NCI-H187 (cell line): ENCODE measurements around the gene CPT1A.

Experiments
- DNase-seq, 2 experiments: peaks; one replicate each; lab custom pipeline; 2025; lab: John Stamatoyannopoulos, UW

Gene CPT1A

DNA sequence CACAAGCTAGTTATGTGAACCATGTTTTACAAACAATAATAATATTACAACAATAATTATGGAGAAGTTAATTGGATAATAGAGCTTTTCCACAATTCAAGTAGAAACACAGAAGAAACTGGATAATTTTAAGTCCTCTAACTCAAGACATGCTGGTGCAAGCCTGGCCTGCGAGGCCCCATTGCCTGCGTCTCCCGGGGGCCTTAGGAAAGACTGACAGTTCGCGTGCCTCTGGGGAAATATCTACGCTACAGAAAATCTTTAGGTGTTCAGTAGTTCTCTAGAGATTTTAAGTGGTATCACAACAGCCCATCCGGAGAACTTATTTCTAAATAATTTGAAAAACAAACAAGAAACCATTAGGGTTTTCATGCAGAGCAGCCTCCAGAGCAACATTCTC is 134.2 kb downstream of the CPT1A start:
- DNase-seq, result no peak

GRCh38 chr11:68704887-68705286 is 136.8 kb downstream of the CPT1A start:
- DNase-seq, result no peak
